DMS153 treated with DMSO at 0.1 percent for 48 hours (cell line): ENCODE measurements around the gene LZIC.

Experiments
- DNase-seq: peaks from one replicate; lab custom pipeline; 2025; ENCODE audit not compliant: unreplicated experiment; lab: John Stamatoyannopoulos, UW

LZIC gene

DNA sequence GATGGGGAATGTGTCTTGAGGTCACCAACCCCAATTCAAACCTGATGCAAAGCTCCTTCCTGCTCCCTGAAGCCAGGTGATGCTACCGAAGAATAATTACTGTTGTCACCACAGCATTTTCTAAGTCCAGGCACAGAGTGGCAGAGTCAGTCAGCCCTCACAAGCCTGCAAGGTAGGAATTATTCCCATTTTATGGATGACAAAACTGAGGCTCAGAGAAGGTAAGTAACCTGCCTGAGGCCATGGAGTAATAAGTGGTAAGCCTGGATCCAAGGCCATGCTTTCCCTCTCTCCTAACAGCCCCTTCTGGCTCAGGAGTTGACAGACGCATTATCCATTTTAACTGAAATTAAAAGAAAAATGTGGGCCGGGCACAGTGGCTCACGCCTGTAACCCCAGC lies 56.1 kb downstream of the LZIC start:
- no peak for DNase-seq

DNA sequence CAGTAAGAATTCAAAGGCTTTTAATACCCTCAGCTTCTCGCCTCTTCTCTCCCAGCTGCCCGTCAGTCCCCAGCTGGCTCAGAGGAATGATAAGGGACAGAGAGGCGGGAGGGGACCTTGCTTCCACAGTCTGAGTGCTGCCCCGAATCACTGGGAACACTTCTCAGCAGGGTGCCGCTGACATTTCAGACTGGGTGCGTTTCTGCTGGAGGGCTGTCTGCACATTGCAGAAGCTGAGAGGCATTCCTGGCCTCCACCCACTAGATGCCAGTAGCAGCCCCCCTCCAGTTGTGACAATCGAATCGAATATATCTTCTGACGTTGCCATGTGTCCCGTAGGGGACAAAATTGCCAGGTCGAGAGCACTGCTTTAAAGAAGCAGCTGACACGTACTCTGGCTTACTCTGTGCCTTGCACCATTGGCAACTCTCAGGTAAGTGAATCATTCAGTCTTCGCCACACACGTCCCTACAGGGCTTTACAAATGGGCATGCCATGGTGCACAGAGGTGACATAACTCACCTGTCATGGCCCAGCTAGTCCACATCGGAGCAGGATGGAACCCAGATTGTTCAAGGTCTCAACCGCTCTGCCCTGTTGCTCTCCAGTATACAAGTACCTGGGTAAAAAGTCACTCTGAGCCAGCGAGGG lies 57.0 kb downstream of the LZIC start:
- no peak for DNase-seq

GRCh38 chr1:9884805-9885204 lies 58.4 kb downstream of the LZIC start:
- DNase-seq: no peak

GRCh38 chr1:9883585-9884449 lies 59.4 kb downstream of the LZIC start:
- no peak for DNase-seq

DNA sequence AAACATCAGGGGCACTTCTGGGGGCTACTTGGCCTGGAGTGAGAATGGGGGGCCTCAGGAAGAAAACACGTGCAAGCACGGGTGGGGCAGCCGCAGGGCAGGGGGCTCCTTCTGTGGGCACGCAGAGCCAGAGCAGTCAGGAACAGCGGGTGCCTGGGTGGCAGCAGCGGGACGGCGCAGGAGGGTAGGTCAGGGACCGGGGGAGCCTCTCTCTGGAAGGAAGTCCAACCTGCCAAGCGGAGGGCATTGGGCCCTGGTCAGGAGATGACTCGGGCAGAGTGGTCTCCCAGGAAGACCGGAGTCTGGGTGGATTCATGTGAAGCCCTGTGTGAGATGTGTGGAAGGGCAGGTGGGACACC lies 60.3 kb downstream of the LZIC start:
- no peak for DNase-seq

- no peak for DNase-seq
Observed at GRCh38 chr1:9882296-9882944, 60.8 kb downstream of the LZIC start.

GRCh38 chr1:9881838-9882249 lies 61.3 kb downstream of the LZIC start:
- DNase-seq: no peak
